ENCODE measurements around the gene ADAM12. TPM values are rescaled to one million over a fixed set of nuclear protein-coding genes. Genes with fewer than 3 reads are reported as not detected.

Gene ADAM12
- total RNA-seq, 1 experiment from 2014 or later: 0.24 TPM

DNA sequence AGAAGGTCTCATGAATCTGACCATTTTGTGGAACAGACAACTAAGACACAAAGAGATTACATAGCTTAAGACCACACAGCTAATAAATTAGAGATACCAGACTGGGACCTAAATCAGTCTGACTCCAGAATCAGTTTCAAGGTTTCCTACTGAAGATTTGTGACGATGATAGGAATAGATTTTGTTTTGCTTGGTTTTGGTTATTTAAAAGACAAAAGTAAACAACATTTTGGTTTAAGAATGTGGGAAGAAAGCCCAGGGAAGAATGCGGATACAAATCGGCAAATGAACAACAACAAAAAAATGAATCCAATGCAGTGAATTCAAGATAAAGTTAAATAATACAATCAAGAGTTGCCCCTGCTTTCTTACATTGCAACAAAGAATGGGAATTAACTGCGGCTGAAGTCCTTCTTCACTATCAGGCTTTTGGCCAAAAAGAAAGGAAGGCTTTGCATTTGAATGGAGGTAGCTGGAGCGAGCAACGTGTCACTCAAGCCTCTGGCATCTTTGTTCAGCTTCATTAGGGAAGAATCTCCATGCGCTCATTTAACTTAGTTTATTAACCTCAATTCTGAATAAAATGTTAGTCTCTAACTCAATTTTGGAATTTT, 210.8 kb downstream of the ADAM12 start:
- peak overlapping the region; percentile 40 for H3K27ac ChIP-seq (ENCODE audit: insufficient read length, low read depth, low read length)
- H2AFZ ChIP-seq (ENCODE audit: low read length): no peak overlapping the region
- H2BK5ac ChIP-seq (ENCODE audit: insufficient read length, low read length): no peak overlapping the region
- peaks cover 49 to 57% of the 10 kb centered on the region in 2 experiments for H3K4me1 Mint-ChIP-seq
- no peaks in the 10 kb centered on the region for H3K79me2 ChIP-seq (ENCODE audit: insufficient read depth, low read length)
- no peak overlapping the region for H4K5ac ChIP-seq (ENCODE audit: insufficient read length, low read depth, low read length)
- H3K14ac ChIP-seq (ENCODE audit: insufficient read depth, low read length): no peak overlapping the region
- TF ChIP-seq, protein P1, sequence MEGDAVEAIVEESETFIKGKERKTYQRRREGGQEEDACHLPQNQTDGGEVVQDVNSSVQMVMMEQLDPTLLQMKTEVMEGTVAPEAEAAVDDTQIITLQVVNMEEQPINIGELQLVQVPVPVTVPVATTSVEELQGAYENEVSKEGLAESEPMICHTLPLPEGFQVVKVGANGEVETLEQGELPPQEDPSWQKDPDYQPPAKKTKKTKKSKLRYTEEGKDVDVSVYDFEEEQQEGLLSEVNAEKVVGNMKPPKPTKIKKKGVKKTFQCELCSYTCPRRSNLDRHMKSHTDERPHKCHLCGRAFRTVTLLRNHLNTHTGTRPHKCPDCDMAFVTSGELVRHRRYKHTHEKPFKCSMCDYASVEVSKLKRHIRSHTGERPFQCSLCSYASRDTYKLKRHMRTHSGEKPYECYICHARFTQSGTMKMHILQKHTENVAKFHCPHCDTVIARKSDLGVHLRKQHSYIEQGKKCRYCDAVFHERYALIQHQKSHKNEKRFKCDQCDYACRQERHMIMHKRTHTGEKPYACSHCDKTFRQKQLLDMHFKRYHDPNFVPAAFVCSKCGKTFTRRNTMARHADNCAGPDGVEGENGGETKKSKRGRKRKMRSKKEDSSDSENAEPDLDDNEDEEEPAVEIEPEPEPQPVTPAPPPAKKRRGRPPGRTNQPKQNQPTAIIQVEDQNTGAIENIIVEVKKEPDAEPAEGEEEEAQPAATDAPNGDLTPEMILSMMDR (conservative IDR thresholded peaks at IDR 0.05): no peak
- H3K36me3 Mint-ChIP-seq (ENCODE audit: insufficient read depth in 1 of 3, low read depth in 3 of 3): no peaks in the 10 kb centered on the region
- no peaks in the 10 kb centered on the region for H3K9me3 ChIP-seq (ENCODE audit: control insufficient read depth, low read depth, low read length)
- H2AK5ac ChIP-seq (ENCODE audit: insufficient read length, low read length): no peak overlapping the region
- peaks cover 5% of the 10 kb centered on the region; the same call in 1 of the 2 replicates for H3K4me1 ChIP-seq (ENCODE audit: insufficient read depth, low read length)
- H3K23me2 ChIP-seq (ENCODE audit: insufficient read length, low read depth, low read length, poor library complexity, severe bottlenecking): no peaks in the 10 kb centered on the region
- no peak overlapping the region for H2BK15ac ChIP-seq (ENCODE audit: low read depth, low read length)
- H2BK12ac ChIP-seq (ENCODE audit: insufficient read length, low read depth, low read length): no peak overlapping the region
- WGBS (ENCODE audit: extremely low coverage, insufficient read length, low lambda C conversion rate): no CpG with 5 or more reads among the region's 7 CpGs
- H2BK20ac ChIP-seq (ENCODE audit: low read depth, low read length, poor library complexity, severe bottlenecking): no peak overlapping the region
- no peak overlapping the region for H3K18ac ChIP-seq (ENCODE audit: insufficient read length, low read depth, low read length)
- no peaks in the 10 kb centered on the region for H3K27me3 ChIP-seq (ENCODE audit: insufficient read depth, low read length)
- no peaks in the 10 kb centered on the region for H4K20me1 ChIP-seq (ENCODE audit: control insufficient read depth, insufficient read depth, insufficient read length)
- H3K4me3 Mint-ChIP-seq: peak overlapping the region; percentile 28 to 31
- peak overlapping the region; percentile 58 to 99 (median 85) for H3K27ac Mint-ChIP-seq
- no peak overlapping the region for H2BK120ac ChIP-seq (ENCODE audit: low read depth, low read length, poor library complexity, severe bottlenecking)
- H3K79me1 ChIP-seq (ENCODE audit: insufficient read depth, low read depth, low read length, poor library complexity, severe bottlenecking): no peaks in the 10 kb centered on the region
- no peak overlapping the region for H4K91ac ChIP-seq (ENCODE audit: insufficient read length, low read depth, low read length)
- H3K9ac ChIP-seq (ENCODE audit: extremely low read depth, insufficient read length, low read length): no peak overlapping the region
- no peaks in the 10 kb centered on the region for H3K9me3 Mint-ChIP-seq
- DNase-seq: no peak
- H3K23ac ChIP-seq (ENCODE audit: insufficient read length, low read depth, low read length): no peak overlapping the region
- H3K4me2 ChIP-seq (ENCODE audit: insufficient read depth, insufficient read length, low read length): no peak overlapping the region
- H3K27me3 Mint-ChIP-seq (ENCODE audit: low read depth): no peaks in the 10 kb centered on the region
- no peak overlapping the region for H3T11ph ChIP-seq (ENCODE audit: low read length)
- H3K56ac ChIP-seq (ENCODE audit: insufficient read length, low read depth, low read length): no peak overlapping the region
- H3K4ac ChIP-seq (ENCODE audit: low read depth, low read length): no peak overlapping the region
- no peak overlapping the region for H4K8ac ChIP-seq (replicated peaks; ENCODE audit: insufficient read length, low read depth, low read length)

Measured in H9 (cell line).